ENCODE data around the gene TBX6. TPM values are rescaled to one million over a fixed set of nuclear protein-coding genes. Genes with fewer than 3 reads are reported as not detected.

The TBX6 gene
- total and polyA plus RNA-seq, 10 donors = 0.66 to 3.4 (median 1.8) TPM; not detected in 1

DNA sequence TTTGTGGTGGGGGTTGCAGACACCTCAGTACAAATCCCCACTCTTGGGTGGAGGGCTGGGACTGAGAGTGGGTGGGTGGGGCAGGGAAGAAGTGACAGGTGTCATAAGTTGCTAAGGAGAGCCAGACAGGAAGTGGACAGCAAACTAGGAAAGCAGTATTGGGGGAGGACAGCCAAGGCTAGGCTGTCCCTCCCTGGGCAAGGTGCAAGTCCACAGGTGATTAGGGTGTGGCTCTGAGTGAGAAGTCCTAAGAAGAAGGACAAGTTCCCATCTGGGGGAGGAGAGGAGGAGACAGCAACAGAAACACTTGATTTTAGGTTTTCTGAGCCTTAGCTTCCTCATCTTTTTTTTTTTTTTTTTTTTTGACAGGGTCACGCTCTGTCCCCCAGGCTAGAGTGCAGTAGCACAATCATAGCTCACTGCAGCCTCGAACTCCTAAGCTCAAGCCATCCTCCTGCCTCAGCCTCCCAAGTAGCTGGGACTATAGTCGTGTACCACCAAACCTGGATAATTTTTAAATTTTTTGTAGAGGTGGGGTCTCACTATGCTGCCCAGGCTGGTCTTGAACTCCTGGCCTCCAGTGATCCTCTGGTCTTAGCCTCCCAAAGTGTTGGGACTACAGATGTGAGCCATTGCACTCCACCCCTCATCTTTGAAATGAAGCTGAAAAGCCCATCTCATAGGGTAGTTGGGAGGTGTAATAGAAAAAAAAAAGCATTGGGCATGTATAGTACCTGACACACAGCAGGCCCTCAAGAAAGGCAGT lies 28.8 kb upstream of the TBX6 start:
- Histone ChIP-seq H3K36me3 (peaks cover 0 to 61% (median 33%) of the 10 kb centered on the region in 6 donors), H3K9me3 (no peaks in the 10 kb centered on the region), H3K4me3 (no peak overlapping the region), H3K27ac (peak overlapping the region; percentile 88 to 96 (median 94)), H3K4me1 (peaks cover 12 to 50% (median 35%) of the 10 kb centered on the region in 6 donors), H3K27me3 (replicated peaks in 1 of 7) (no peaks in the 10 kb centered on the region)
- TF ChIP-seq POLR2AphosphoS5 (IDR thresholded peaks at IDR 0.05) (no peak), POLR2A (IDR thresholded peaks at IDR 0.05) (no peak), CTCF (IDR thresholded peaks at IDR 0.05 in 8 of 11, conservative IDR thresholded peaks at IDR 0.05 in 3 of 11) (no peak)
- no peak for DNase-seq
- 83 to 93% (median 86%) methylated on average over 3 of the region's 3 CpGs for WGBS, 5 donors
- intact Hi-C loops (cut with DNase I; ENCODE audit: low total_unique reads) = no loop called here

DNA sequence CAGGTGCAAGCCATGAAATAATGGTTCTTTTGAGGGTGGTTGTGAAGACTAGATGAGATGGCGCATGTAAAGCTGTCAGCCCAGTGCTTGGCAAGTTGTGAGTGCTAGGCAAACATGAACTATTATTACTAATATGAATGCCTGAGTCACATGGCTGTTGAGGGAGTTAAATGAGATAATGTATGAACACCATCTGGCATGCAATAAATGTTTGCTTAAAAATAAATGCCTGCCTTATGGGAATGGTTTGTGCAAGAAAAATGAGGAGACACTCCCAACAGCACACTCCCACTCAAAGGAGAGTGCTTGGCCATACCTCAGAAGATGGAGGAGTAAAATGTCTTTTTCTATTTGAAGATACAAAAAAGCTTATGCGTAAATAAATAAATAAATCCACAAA lies 27.7 kb upstream of the TBX6 start:
- peaks cover 0 to 72% (median 43%) of the 10 kb centered on the region in 6 donors for H3K36me3 ChIP-seq

DNA sequence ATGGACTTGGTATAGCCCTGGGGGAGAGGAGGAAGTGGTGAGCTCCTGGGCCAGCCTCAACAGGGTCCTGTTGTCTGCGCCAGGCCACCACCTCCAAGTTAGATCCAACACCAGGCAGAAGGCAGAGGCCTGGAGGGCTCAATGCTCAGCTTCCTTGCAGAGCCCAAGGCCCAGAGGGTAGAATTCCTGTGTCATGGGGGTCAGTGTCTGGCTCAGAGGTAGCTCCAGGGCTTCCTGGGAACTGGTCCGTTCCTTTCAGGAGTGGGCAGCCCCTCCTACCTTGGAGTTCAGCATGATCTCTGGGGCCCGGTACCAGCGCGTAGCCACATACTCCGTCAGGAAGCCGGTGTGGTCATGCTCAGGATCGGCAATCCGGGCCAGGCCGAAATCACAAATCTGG lies 26.0 kb upstream of the TBX6 start:
- peaks cover 12 to 56% (median 36%) of the 10 kb centered on the region in 6 donors for H3K4me1 ChIP-seq
- H3K36me3 ChIP-seq = peaks cover 0 to 89% (median 51%) of the 10 kb centered on the region in 6 donors
- H3K9me3 ChIP-seq = no peaks in the 10 kb centered on the region
- H3K27me3 ChIP-seq (replicated peaks in 1 of 7) = no peaks in the 10 kb centered on the region
- H3K27ac ChIP-seq = no peak overlapping the region
- intact Hi-C loops (cut with DNase I; ENCODE audit: low total_unique reads) = no loop called here
- H3K4me3 ChIP-seq = no peak overlapping the region
- no peak for DNase-seq
- 89 to 98% (median 96%) methylated on average over 7 to 10 of the region's 10 CpGs for WGBS, 5 donors
- no peak for TF ChIP-seq CTCF (IDR thresholded peaks at IDR 0.05 in 8 of 11, conservative IDR thresholded peaks at IDR 0.05 in 3 of 11)
- no peak for TF ChIP-seq POLR2A (IDR thresholded peaks at IDR 0.05)
- TF ChIP-seq POLR2AphosphoS5 (IDR thresholded peaks at IDR 0.05) = no peak

More for the DNA sequence above, 27.7 kb upstream of the TBX6 start:
- TF ChIP-seq POLR2A (IDR thresholded peaks at IDR 0.05) = no peak
- no peak for TF ChIP-seq POLR2AphosphoS5 (IDR thresholded peaks at IDR 0.05)
- TF ChIP-seq CTCF (IDR thresholded peaks at IDR 0.05 in 8 of 11, conservative IDR thresholded peaks at IDR 0.05 in 3 of 11) = no peak
- intact Hi-C loops (cut with DNase I; ENCODE audit: low total_unique reads) = no loop called here
- Histone ChIP-seq H3K4me1 (peaks cover 12 to 54% (median 36%) of the 10 kb centered on the region in 6 donors), H3K4me3 (no peak overlapping the region), H3K27me3 (replicated peaks in 1 of 7) (no peaks in the 10 kb centered on the region), H3K9me3 (no peaks in the 10 kb centered on the region), H3K27ac (peak overlapping the region in 1 of 8 donors; percentile 93)
- WGBS, 5 donors = 94 to 100% (median 96%) methylated on average over 2 of the region's 2 CpGs
- no peak for DNase-seq
